Skeletal muscle tissue (tissue), 1 donor: Measurements from ENCODE around the gene OR12D2. TPM values are rescaled to one million over a fixed set of nuclear protein-coding genes. Genes with fewer than 3 reads are reported as not detected.

Source experiments
- total RNA-seq: library from RNA; depleted of rRNA; stranded (reverse); fragments of >200 nt; gene quantifications from one replicate; pipeline ENCODE4 v1.2.3, GENCODE V29; 2014

The OR12D2 gene
- total RNA-seq, 1 donor from 2014 or later = not detected

Other genes starting within 250 kb of the OR12D2 start
- gene OR2J2, start 224.7 kb upstream of the OR12D2 start, total RNA-seq = not detected
- gene OR14J1, start 93.9 kb upstream of the OR12D2 start, total RNA-seq = not detected
- gene OR5V1, start 26.8 kb upstream of the OR12D2 start, total RNA-seq = not detected
- not detected for gene OR12D3, start 20.3 kb upstream of the OR12D2 start, total RNA-seq
- not detected for gene OR12D1, start 19.3 kb downstream of the OR12D2 start, total RNA-seq
- gene OR10C1, start 43.7 kb downstream of the OR12D2 start, total RNA-seq = not detected
- not detected for gene OR11A1, start 61.4 kb downstream of the OR12D2 start, total RNA-seq
- gene OR2H1, start 61.5 kb downstream of the OR12D2 start, total RNA-seq = not detected
- gene MAS1L, start 92.3 kb downstream of the OR12D2 start, total RNA-seq = not detected
- 1.6 TPM for gene UBD, start 164.1 kb downstream of the OR12D2 start, total RNA-seq
- gene OR2H2, start 189.5 kb downstream of the OR12D2 start, total RNA-seq = not detected
- gene GABBR1, start 237.6 kb downstream of the OR12D2 start, total RNA-seq = 9.9 TPM